T-helper 2 cell (primary cell): Measurements from ENCODE around the gene FAR2.
"Not testable (repeated sequence)": the region's sequence is repeated elsewhere in the genome, so short reads cannot be mapped to it uniquely, and the experiment has no call there.

Source experiments
- DNase-seq, 5 experiments: peaks; one replicate each; pipeline versions ENCODE4 v3.0.0 to v3.0.0-alpha.2; 2012 to 2022

FAR2 gene

GRCh38 chr12:29238822-29239291, 89.8 kb downstream of the FAR2 start:
- no peak for DNase-seq

GRCh38 chr12:29239336-29239735, 90.3 kb downstream of the FAR2 start:
- DNase-seq, result no peak

DNA sequence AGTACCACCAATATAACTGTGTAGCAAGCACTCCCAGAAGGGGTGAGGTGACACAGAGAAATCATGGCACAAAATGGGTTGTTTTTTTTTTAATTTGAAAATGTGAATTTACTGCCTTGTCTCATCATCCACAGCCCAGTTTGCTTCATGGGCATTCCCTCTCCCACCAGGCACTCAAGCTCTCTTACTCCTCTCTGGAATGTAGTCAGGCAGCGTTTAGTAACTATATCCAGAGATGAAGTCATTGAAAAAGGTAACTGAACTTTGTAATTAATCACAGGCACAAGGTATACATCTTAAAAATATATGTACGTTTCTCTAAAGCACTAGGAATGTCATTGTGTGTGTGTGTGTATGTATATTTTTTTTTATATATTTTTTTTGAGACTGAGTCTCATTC, 91.4 kb downstream of the FAR2 start:
- DNase-seq, result no peak

GRCh38 chr12:29241821-29242591, 92.9 kb downstream of the FAR2 start:
- peak in 1 of 5 experiments; percentile 30 for DNase-seq

DNA sequence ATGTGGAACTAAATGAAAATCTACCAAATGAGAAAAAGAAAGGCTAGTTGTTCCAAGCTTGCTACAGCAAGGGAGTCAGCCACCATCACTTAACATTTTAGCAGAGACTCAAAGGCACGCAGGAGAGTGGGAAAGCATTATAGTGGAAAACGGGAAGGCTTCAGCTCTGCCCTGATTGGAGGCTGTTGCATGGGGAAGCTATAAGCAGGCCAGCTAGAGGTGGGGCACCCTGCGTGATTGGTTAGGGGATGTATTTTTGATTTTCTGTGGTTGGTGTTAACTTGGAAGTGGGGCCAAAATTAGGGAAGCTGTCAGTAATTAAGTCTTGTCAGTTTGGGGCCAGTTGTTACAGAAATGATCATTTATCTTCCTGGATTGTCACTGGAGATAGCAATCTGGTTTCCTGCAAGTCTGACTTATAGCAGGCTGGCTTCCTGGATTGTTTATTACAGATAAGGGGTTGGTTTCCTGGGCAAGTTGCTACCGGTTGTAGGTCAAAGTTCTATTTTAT, 93.9 kb downstream of the FAR2 start:
- no peak for DNase-seq

DNA sequence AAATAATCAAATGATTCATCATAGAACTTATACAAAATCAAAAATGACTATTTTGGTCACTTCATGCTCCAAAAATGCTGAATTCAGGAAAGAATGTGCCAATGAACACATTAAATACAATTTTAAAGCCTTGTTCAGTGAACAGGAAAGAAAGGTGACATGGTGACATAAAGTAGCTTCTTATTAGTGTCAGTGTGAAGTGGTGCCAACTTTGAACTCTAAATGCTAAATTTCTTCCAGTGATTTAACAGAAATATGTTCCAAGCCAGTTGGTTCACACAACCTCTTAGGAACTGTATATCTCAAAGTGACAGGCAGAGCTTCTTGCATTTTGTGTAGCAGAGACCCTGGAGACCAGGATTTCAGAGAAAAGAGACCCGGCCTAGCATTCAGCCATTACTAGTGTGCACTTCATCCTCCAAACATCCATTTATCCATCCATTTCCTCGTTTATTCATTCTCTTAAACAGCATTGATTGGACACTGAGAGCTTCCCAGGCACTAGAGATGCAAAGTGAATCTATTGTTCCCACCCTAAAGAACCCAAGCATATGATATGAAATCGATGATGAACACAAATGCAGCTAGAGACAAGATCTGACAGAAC, 95.2 kb downstream of the FAR2 start:
- no peak for DNase-seq

GRCh38 chr12:29245246-29245645, 96.2 kb downstream of the FAR2 start:
- no peak for DNase-seq

DNA sequence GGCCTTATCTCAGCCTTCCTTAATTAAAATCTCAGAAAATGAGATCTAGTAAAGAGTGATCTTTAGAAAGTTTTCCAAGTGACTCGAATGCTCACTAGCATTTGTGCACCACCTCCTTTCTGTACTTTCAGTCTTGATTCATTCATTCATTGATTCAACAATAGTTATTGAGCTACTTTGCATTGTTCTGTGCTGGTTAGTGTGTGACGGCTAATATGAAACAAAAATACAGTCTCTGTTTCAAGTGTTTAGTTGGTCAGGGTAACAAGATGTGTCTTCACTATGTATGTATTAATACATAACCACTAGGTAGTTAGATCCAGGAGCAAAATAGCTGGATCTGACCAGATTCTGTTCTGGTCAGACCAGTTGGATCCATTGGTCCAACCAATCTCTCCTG, 100.9 kb downstream of the FAR2 start:
- DNase-seq, result no peak

DNA sequence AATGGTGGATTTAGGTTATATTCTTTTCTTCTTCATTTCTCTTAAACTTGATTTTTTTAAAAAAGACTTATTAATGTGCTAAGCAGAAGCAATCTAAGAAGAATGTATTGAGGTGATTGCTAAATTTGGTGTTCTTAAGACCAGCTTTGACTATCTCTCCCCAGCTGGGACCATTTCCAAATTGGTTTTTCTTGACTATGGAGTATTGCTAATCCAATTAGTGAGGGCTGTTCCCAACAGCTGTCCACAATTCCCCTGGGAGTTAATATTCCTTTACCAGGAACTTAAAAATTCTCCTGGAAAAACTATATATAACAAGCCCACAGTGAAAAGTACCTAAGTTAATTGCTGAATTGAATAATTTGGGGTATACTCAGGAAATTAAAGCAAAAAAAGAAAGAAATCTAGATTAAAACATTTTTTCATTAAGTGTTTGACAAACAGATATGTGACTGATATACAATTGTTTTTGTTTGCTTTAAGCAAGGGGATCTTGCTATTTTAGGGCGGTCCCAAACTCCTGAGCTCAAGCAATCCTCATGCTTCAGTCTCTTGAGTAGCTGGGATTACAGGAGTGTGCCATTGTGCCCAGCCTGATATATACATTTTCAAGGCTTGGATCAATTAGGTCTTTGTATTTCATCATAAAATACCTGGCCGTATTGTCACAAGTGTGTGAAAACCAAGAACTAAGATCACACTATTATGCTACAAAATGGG, 105.0 kb downstream of the FAR2 start:
- no peak for DNase-seq

- DNase-seq, result no peak
Measured at GRCh38 chr12:29255042-29255441, 106.0 kb downstream of the FAR2 start.

DNA sequence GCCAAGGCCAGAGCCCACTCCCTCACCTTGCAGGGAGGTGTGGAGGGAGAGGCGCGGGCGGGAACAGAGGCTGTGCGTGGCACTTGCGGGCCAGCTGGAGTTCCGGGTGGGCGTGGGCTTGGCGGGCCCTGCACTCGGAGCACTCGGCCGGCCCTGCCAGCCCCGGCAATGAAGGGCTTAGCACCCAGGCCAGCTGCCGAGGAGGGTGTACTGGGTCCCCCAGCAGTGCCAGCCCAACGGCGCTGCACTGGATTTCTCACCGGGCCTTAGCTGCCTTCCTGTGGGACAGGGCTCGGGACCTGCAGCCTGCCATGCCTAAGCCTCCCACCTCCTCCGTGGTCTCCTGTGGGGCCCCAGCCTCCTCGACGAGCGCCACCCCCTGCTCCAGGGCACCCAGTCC, 107.5 kb downstream of the FAR2 start:
- DNase-seq, result no peak

GRCh38 chr12:29257687-29258086, 108.6 kb downstream of the FAR2 start:
- not testable (repeated sequence) for DNase-seq

DNA sequence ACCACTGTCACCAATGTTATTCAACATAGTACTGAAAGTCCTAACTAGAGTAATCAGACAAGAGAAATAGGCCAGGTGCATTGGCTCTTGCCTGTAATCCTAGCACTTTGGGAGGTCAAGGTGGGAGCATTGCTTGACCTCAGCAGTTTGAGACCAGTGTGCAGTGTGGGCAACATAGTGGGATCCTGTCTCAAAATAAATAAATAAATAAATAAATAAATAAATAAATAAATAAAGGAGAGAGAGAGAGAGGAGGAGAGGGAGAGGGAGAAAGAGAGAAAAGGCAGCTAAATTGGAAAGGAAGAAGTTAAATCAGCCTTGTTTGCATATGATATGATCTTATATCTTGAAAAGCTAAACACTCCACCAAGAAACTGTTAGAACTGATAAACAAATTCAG, 115.3 kb downstream of the FAR2 start:
- no peak for DNase-seq

DNA sequence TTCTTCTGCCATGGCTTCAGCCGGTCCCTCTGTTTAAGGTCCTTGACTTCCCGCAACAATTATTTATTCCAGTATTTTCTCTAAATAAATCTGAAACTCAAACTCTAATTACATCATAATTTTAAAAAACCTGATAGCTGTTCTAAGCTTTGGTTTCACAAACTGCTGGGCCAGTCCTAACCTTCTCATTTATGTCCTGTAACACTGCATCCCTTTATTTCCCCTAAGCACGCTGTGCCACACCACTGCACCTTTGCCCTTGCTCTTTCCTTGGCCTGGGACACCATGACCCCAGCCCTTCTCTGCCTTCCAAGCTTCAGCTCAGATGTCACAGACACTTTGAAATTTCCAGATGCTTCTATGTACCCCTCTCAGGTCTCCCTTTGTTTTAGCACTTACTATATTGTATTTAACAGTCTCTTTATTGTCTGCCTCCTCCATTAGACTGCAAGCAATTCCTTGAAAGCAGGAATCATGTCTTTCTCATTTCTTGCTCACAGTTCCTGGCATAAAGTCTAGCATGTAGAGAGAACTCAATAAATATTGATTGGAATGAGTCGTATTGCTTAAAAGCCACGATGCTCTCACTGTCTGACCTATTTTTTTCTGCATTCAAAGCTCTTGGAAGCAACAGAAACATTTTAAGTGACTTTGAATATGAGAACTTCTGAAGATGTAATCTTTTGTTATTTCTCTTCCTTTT, 120.8 kb downstream of the FAR2 start:
- DNase-seq, result no peak

GRCh38 chr12:29270446-29270845, 121.4 kb downstream of the FAR2 start:
- no peak for DNase-seq

DNA sequence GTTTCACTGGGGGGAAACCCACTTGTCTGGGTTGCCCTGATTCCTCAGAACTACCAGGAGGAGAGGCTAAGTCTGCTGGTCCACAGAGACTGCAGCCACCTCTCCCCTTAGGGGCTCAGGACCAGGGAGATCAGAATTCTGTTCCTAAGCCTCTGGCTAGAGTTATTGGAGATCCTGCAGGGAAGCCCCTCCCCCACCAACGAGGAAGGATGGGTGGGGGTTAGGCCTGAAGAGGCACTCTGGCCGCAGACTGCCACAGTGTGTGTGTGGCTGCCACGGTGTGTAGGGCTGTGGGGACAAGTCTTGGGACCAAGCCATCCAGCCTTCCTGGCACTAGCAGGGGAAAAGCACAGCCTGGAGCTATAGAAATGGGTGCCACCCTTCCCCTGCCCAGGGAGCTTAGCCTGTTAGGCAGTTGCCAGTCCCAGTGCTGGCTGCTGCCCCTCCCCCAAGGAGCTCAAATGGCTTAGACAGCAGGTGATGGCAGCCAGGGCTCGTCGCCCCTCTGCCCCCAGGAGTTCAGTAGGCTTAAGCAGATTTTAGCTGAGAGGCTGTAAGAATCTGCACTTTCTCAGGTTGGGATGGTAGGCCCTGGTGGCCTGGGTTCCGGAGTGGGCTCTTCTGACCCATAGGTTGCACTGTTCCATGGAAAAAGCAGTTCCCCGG, 124.2 kb downstream of the FAR2 start:
- no peak for DNase-seq

DNA sequence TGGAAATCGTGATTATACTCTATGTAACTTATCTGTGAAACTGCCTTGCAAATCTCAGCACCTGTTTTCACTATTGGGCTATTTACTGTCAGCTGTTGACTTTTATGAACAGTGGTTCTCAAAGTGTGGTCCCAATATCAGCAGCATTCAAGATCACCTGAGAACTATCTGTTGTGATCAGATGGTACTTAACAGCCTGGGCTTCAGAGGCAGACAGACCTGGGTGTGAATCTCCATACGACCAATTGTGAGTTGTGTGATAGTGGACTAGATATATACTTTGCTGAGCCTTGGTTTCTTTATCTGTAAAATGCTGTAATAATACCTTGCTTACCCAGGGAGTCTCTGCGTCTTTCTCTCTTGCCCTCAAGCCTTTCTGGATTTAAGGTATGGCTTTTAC, 126.8 kb downstream of the FAR2 start:
- no peak for DNase-seq

GRCh38 chr12:29277231-29277630, 128.2 kb downstream of the FAR2 start:
- DNase-seq, result no peak

DNA sequence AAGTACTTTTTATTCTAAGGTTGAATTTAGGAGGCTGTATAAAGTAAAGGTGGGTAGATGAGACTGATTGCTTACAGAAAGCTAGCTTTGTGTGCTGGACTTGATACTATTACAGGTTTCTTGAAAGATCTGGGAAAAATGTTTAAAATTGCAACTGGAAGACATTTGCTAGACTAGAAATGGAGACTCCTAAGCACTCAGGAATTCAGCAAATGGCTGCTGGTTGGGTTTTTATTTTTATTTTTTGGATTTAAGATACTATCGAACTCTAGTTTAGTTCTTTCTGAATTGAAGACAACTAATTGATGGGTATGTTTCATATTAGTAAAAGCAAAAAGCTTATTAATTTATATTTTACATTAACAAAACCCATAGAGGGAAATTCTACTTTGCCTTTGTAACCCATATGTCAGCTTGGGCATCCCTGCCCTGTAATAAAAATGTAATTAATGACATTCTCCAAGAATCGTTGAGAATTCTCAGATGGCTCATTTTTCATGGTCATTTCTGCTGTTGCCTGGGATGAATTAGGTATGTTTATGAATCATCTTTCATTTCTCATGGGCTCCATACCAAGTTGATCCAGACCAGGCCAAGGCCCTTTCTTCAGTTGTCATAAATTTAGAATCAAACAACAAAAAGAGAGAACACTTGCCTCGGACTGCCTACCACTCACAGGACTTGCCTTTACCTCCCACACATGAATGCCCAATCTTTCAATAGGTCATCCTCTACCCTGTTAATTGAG, 129.8 kb downstream of the FAR2 start:
- no peak for DNase-seq

GRCh38 chr12:29281371-29282005, 132.4 kb downstream of the FAR2 start:
- no peak for DNase-seq
